HepG2 (cell line): ENCODE measurements around the gene TNXB.

Experiments
- GTF3A ChIP-seq: sonication (generic); formaldehyde crosslinking; conservative IDR thresholded peaks from 2 replicates; pipeline ENCODE4 v1.4.0; 2020; ENCODE audit warnings: mild to moderate bottlenecking, missing genetic modification reagents
- IRF1 ChIP-seq: sonication (generic); formaldehyde crosslinking; IDR thresholded peaks from 2 replicates; pipeline ENCODE4 v1.4.0; 2020; ENCODE audit warnings: low read depth, mild to moderate bottlenecking, missing genetic modification reagents
- NRL ChIP-seq: sonication (generic); formaldehyde crosslinking; IDR thresholded peaks from 2 replicates; pipeline ENCODE4 v1.5.0; 2020; ENCODE audit warnings: missing genetic modification reagents, mild to moderate bottlenecking, moderate library complexity, borderline replicate concordance
- RFXAP ChIP-seq: sonication (generic); formaldehyde crosslinking; IDR thresholded peaks from 2 replicates; pipeline ENCODE4 v1.4.0; 2020; ENCODE audit warnings: missing genetic modification reagents, borderline replicate concordance
- SMARCC2 ChIP-seq: fragments of 450-650 bp; IDR thresholded peaks from 2 replicates; pipeline ENCODE4 v1.6.1; 2017; ENCODE audit warnings: antibody characterized with exemption, mild to moderate bottlenecking
- SMC3 ChIP-seq: IDR thresholded peaks from 2 replicates; pipeline ENCODE4 v1.6.1; 2011; ENCODE audit warnings: low read length, improper control_type of control experiment
- ZBTB33 ChIP-seq: sonication (generic); formaldehyde crosslinking; IDR thresholded peaks from 2 replicates; pipeline ENCODE4 v1.4.0; 2020; ENCODE audit warnings: missing genetic modification reagents
- ZNF260 ChIP-seq: sonication (generic); formaldehyde crosslinking; IDR thresholded peaks from 2 replicates; pipeline ENCODE4 v1.4.0; 2020; ENCODE audit warnings: missing genetic modification reagents, low read depth, mild to moderate bottlenecking, borderline replicate concordance
- ZNF513 ChIP-seq: sonication (generic); formaldehyde crosslinking; conservative IDR thresholded peaks from 2 replicates; pipeline ENCODE4 v1.5.0; 2020; ENCODE audit warnings: missing genetic modification reagents
- ZNF740 ChIP-seq: sonication (generic); formaldehyde crosslinking; IDR thresholded peaks from 2 replicates; pipeline ENCODE4 v1.4.0; 2020; ENCODE audit warnings: missing genetic modification reagents
- ZUFSP ChIP-seq: sonication (generic); formaldehyde crosslinking; IDR thresholded peaks from 2 replicates; pipeline ENCODE4 v1.9.0; 2021; ENCODE audit warnings: missing genetic modification reagents, mild to moderate bottlenecking, borderline replicate concordance
- ZZZ3 ChIP-seq: sonication (generic); formaldehyde crosslinking; IDR thresholded peaks from 2 replicates; pipeline ENCODE4 v1.4.0; 2020; ENCODE audit warnings: missing genetic modification reagents, mild to moderate bottlenecking, borderline replicate concordance

- no peak for TF ChIP-seq SMARCC2
- TF ChIP-seq ZUFSP (CRISPR knock-in tag): no peak
- no peak for TF ChIP-seq ZNF513 (CRISPR knock-in tag)
- no peak for TF ChIP-seq RFXAP (CRISPR knock-in tag)
- TF ChIP-seq ZZZ3 (CRISPR knock-in tag): no peak
- TF ChIP-seq ZBTB33 (CRISPR knock-in tag): no peak
- no peak for TF ChIP-seq IRF1
- TF ChIP-seq ZNF260 (CRISPR knock-in tag): no peak
- no peak for TF ChIP-seq GTF3A (CRISPR knock-in tag)
- TF ChIP-seq ZNF740 (CRISPR knock-in tag): no peak
- TF ChIP-seq NRL (CRISPR knock-in tag): no peak
- no peak for TF ChIP-seq SMC3
These were observed 33.4 kb downstream of the TNXB start for GRCh38 chr6:32075781-32076180.
